Measurements from ENCODE around the gene ADGRB3.

- TF ChIP-seq EZH2 (IDR thresholded peaks at IDR 0.05; ENCODE audit: borderline replicate concordance, low read depth, low read length, severe bottlenecking) (no peak), CTCF (IDR thresholded peaks at IDR 0.05; ENCODE audit: extremely low read depth in 1 of 2, insufficient read depth in 1 of 2, low read depth in 1 of 2, low read length in 2 of 2) (no peak), POLR2AphosphoS5 (IDR thresholded peaks at IDR 0.05; ENCODE audit: insufficient read depth, low read depth, low read length) (no peak), FOS (IDR thresholded peaks at IDR 0.05; ENCODE audit: borderline replicate concordance, insufficient read depth, low read length) (no peak), MYC (IDR thresholded peaks at IDR 0.05; ENCODE audit: low read depth, low read length) (no peak), MAX (IDR thresholded peaks at IDR 0.05; ENCODE audit: insufficient read depth, insufficient read length) (no peak), POLR2A (IDR thresholded peaks at IDR 0.05; ENCODE audit: low read depth, low read length) (no peak)
Observed at GRCh38 chr6:69146385-69146784, 511.3 kb downstream of the ADGRB3 start.
